ENCODE data around the gene UBAP1L.
"Not testable (repeated sequence)": the region's sequence is repeated elsewhere in the genome, so short reads cannot be mapped to it uniquely, and the experiment has no call there.

Gene UBAP1L

GRCh38 chr15:65052956-65053355, 62.0 kb downstream of the UBAP1L start:
- Histone ChIP-seq H3K4me3 (ENCODE audit: low read length) (no peak overlapping the region), H3K4me1 (ENCODE audit: insufficient read depth, low read length) (peaks cover 14% of the 10 kb centered on the region), H2AFZ (ENCODE audit: low read depth, low read length) (no peak overlapping the region), H3K27me3 (ENCODE audit: insufficient read depth, low read length) (peaks cover 2% of the 10 kb centered on the region), H3K36me3 (ENCODE audit: insufficient read depth, low read length) (no peaks in the 10 kb centered on the region), H3K9me3 (ENCODE audit: low read length) (no peaks in the 10 kb centered on the region)

GRCh38 chr15:65051266-65051665, 63.7 kb downstream of the UBAP1L start:
- H3K4me1 ChIP-seq (ENCODE audit: insufficient read depth, low read length) = peaks cover 6% of the 10 kb centered on the region
- no peaks in the 10 kb centered on the region for H3K36me3 ChIP-seq (ENCODE audit: insufficient read depth, low read length)
- H2AFZ ChIP-seq (ENCODE audit: low read depth, low read length) = no peak overlapping the region
- H3K27me3 ChIP-seq (ENCODE audit: insufficient read depth, low read length) = peaks cover 2% of the 10 kb centered on the region
- H3K9me3 ChIP-seq (ENCODE audit: low read length) = no peaks in the 10 kb centered on the region
- H3K4me3 ChIP-seq (ENCODE audit: low read length) = no peak overlapping the region

- no peak overlapping the region for H3K4me3 ChIP-seq (ENCODE audit: low read length)
- H2AFZ ChIP-seq (ENCODE audit: low read depth, low read length) = no peak overlapping the region
- H3K4me1 ChIP-seq (ENCODE audit: insufficient read depth, low read length) = peaks cover 9% of the 10 kb centered on the region
- H3K9me3 ChIP-seq (ENCODE audit: low read length) = no peaks in the 10 kb centered on the region
- peaks cover 2% of the 10 kb centered on the region for H3K27me3 ChIP-seq (ENCODE audit: insufficient read depth, low read length)
- H3K36me3 ChIP-seq (ENCODE audit: insufficient read depth, low read length) = no peaks in the 10 kb centered on the region
Measured at GRCh38 chr15:65050270-65050669, 64.7 kb downstream of the UBAP1L start.

- peak overlapping the region; percentile 36 for H3K4me3 ChIP-seq (ENCODE audit: low read length)
- no peaks in the 10 kb centered on the region for H3K9me3 ChIP-seq (ENCODE audit: low read length)
- no peaks in the 10 kb centered on the region for H3K36me3 ChIP-seq (ENCODE audit: insufficient read depth, low read length)
- H3K27me3 ChIP-seq (ENCODE audit: insufficient read depth, low read length) = peaks cover 2% of the 10 kb centered on the region
- H3K4me1 ChIP-seq (ENCODE audit: insufficient read depth, low read length) = peaks cover 16% of the 10 kb centered on the region
- no peak overlapping the region for H2AFZ ChIP-seq (ENCODE audit: low read depth, low read length)
Measured at GRCh38 chr15:65049418-65049840, 65.6 kb downstream of the UBAP1L start.

- H3K4me1 ChIP-seq (ENCODE audit: insufficient read depth, low read length) = peaks cover 16% of the 10 kb centered on the region
- no peak overlapping the region for H3K4me3 ChIP-seq (ENCODE audit: low read length)
- no peaks in the 10 kb centered on the region for H3K36me3 ChIP-seq (ENCODE audit: insufficient read depth, low read length)
Measured at GRCh38 chr15:65048241-65048640, 66.8 kb downstream of the UBAP1L start.

GRCh38 chr15:65044724-65045481, 70.1 kb downstream of the UBAP1L start, which contains the start of gene SLC51B:
TSS of gene SLC51B (plus strand) at chr15:65045387. CDS start at chr15:65050005, 4,618 bp downstream.
- Histone ChIP-seq H3K9me3 (ENCODE audit: low read length) (no peaks in the 10 kb centered on the region), H3K27me3 (ENCODE audit: insufficient read depth, low read length) (peaks cover 2% of the 10 kb centered on the region), H3K4me1 (ENCODE audit: insufficient read depth, low read length) (peaks cover 13% of the 10 kb centered on the region)

More at GRCh38 chr15:65048241-65048640, 66.8 kb downstream of the UBAP1L start:
- Histone ChIP-seq H2AFZ (ENCODE audit: low read depth, low read length) (no peak overlapping the region), H3K27me3 (ENCODE audit: insufficient read depth, low read length) (peaks cover 5% of the 10 kb centered on the region), H3K9me3 (ENCODE audit: low read length) (no peaks in the 10 kb centered on the region)

GRCh38 chr15:65044218-65044617, 70.8 kb downstream of the UBAP1L start:
- not testable (repeated sequence) for H3K4me3 ChIP-seq (ENCODE audit: low read length); H3K36me3 ChIP-seq (ENCODE audit: insufficient read depth, low read length); H3K27me3 ChIP-seq (ENCODE audit: insufficient read depth, low read length); H3K9me3 ChIP-seq (ENCODE audit: low read length); H3K4me1 ChIP-seq (ENCODE audit: insufficient read depth, low read length); H2AFZ ChIP-seq (ENCODE audit: low read depth, low read length)

More at GRCh38 chr15:65044724-65045481, 70.1 kb downstream of the UBAP1L start, which contains the start of gene SLC51B:
- no peak within 1 kb of the TSS for H3K4me3 ChIP-seq (ENCODE audit: low read length)
- H3K36me3 ChIP-seq (ENCODE audit: insufficient read depth, low read length) = no peaks in the 10 kb centered on the region
- H2AFZ ChIP-seq (ENCODE audit: low read depth, low read length) = no peak within 1 kb of the TSS

- Histone ChIP-seq H3K27me3 (ENCODE audit: insufficient read depth, low read length) (peaks cover 2% of the 10 kb centered on the region), H3K4me1 (ENCODE audit: insufficient read depth, low read length) (peaks cover 16% of the 10 kb centered on the region), H3K9me3 (ENCODE audit: low read length) (no peaks in the 10 kb centered on the region), H3K4me3 (ENCODE audit: low read length) (no peak overlapping the region), H2AFZ (ENCODE audit: low read depth, low read length) (no peak overlapping the region), H3K36me3 (ENCODE audit: insufficient read depth, low read length) (no peaks in the 10 kb centered on the region)
Measured at GRCh38 chr15:65042776-65043327, 72.1 kb downstream of the UBAP1L start.

All from neuron (in vitro differentiated cells).